K562 (cell line): ENCODE results near the gene DGAT2. TPM values are rescaled to one million over a fixed set of nuclear protein-coding genes. Genes with fewer than 3 reads are reported as not detected.

ENCODE experiments used
- ATAC-seq: fragments of 200-7000 bp; cut with Tn5 transposase; 3 replicates; pipeline ENCODE4 v1.9.1; 2020; ENCODE audit warnings: moderate library complexity
- BruUV-seq: library from RNA; stranded (reverse); fragments of 400-500 nt; replicated peaks from 2 replicates; lab custom pipeline; 2021; lab: Mats Ljungman, UMichigan
- CTCF ChIA-PET: fragments of 300-600 bp; formaldehyde crosslinking; extraction: SDS; loops from one replicate; lab custom pipeline; 2021; ENCODE audit warnings: low intra/inter-chr PET ratio; lab: Yijun Ruan, JAX
- POLR2A ChIA-PET: fragments of 300-600, 350-650 bp; sonication (Branson Sonifier 250); formaldehyde crosslinking; extraction: SDS; loops from one replicate; lab custom pipeline; 2021; ENCODE audit warnings: antibody characterized with exemption, inconsistent platforms; lab: Yijun Ruan, JAX
- DNase-seq, 4 experiments: peaks; one replicate each; pipeline versions ENCODE4 v3.0.0 to v3.0.0-alpha.2; 2011 to 2018; ENCODE audit warnings: low spot score in 3 of 4, mixed read lengths in 3 of 4; ENCODE audit errors: extremely low read depth in 1 of 4
- FAIRE-seq: peaks from 2 replicates; lab custom pipeline; 2011; peaks lifted over from hg19 to GRCh38; lab: Jason Lieb, UNC
- H2AFZ ChIP-seq: 2 replicates; pipeline ENCODE4 v1.6.0; 2011; ENCODE audit warnings: low read depth, low read length, control low read depth, inconsistent platforms
- H3K27ac ChIP-seq: fragments of 200-600 bp; 3 replicates; pipeline ENCODE4 v1.8.0; 2011; ENCODE audit warnings: low read depth, mild to moderate bottlenecking, control low read depth, inconsistent platforms, low read length, moderate library complexity, mixed read lengths; ENCODE audit errors: extremely low read depth
- H3K27me3 ChIP-seq, 2 experiments: fragments of 300-600 bp in 1 of 2; 2 replicates in 1 of 2; 3 replicates in 1 of 2; pipeline versions ENCODE4 v1.6.0 to v1.8.0; 2011; ENCODE audit warnings: inconsistent platforms in 2 of 2, low read length in 2 of 2, mild to moderate bottlenecking in 1 of 2, mixed read lengths in 1 of 2, moderate library complexity in 1 of 2; ENCODE audit not compliant: control insufficient read depth in 2 of 2, insufficient read depth in 2 of 2
- H3K36me3 ChIP-seq: fragments of 300-600 bp; 3 replicates; pipeline ENCODE4 v1.8.0; 2011; ENCODE audit warnings: mild to moderate bottlenecking, low read length, inconsistent platforms; ENCODE audit not compliant: control insufficient read depth, insufficient read depth
- H3K4me1 ChIP-seq, 2 experiments: fragments of 200-600 bp in 1 of 2; replicated peaks in 1 of 2; 2 replicates in 1 of 2; 3 replicates in 1 of 2; pipeline versions ENCODE4 v1.5.1 to v1.8.0; 2011; ENCODE audit warnings: inconsistent platforms in 2 of 2, low read length in 2 of 2, mild to moderate bottlenecking in 1 of 2, mixed read lengths in 1 of 2, moderate library complexity in 1 of 2; ENCODE audit not compliant: control insufficient read depth in 2 of 2, insufficient read depth in 2 of 2
- H3K4me2 ChIP-seq: 2 replicates; pipeline ENCODE4 v1.6.1; 2011; ENCODE audit warnings: low read length, control low read depth, inconsistent platforms, mixed read lengths; ENCODE audit not compliant: insufficient read depth
- H3K4me3 ChIP-seq: fragments of 200-600 bp; sonication (generic), shearing (Covaris generic); 2 replicates; pipeline ENCODE4 v1.5.1; 2016; ENCODE audit warnings: control low read depth, inconsistent platforms
- H3K79me2 ChIP-seq: fragments of 200-600 bp; 3 replicates; pipeline ENCODE4 v1.8.0; 2011; ENCODE audit warnings: low read length, inconsistent platforms; ENCODE audit not compliant: control insufficient read depth, insufficient read depth
- H3K9ac ChIP-seq, 2 experiments: 2 replicates each; pipeline versions ENCODE4 v1.6.0 to v1.6.1; 2011; ENCODE audit warnings: low read depth in 2 of 2, low read length in 2 of 2, control low read depth in 1 of 2, inconsistent platforms in 1 of 2, mild to moderate bottlenecking in 1 of 2, mixed read lengths in 1 of 2; ENCODE audit not compliant: insufficient read depth in 1 of 2
- H3K9me1 ChIP-seq: one replicate; pipeline ENCODE4 v1.6.0; 2011; ENCODE audit warnings: inconsistent platforms, mild to moderate bottlenecking, low read length, moderate library complexity; ENCODE audit not compliant: control insufficient read depth, insufficient read depth
- H3K9me3 ChIP-seq: replicated peaks from 2 replicates; pipeline ENCODE4 v1.5.1; 2011; ENCODE audit warnings: low read depth, low read length, inconsistent platforms; ENCODE audit not compliant: control insufficient read depth, insufficient read depth
- H4K20me1 ChIP-seq: replicated peaks from 2 replicates; pipeline ENCODE4 v1.6.1; 2011; ENCODE audit warnings: low read length, inconsistent platforms, mixed read lengths; ENCODE audit not compliant: control insufficient read depth, insufficient read depth
- ESRRA ChIP-seq: fragments of 450-650 bp; IDR thresholded peaks from 2 replicates; pipeline ENCODE4 v1.6.1; 2014; ENCODE audit warnings: low read depth, mild to moderate bottlenecking, moderate library complexity, borderline replicate concordance
- HNRNPUL1 ChIP-seq: fragments of 200-400 bp; formaldehyde crosslinking; IDR thresholded peaks from 2 replicates; pipeline ENCODE4 v1.6.1; 2017; ENCODE audit warnings: low read length
- SIRT6 ChIP-seq: IDR thresholded peaks from one replicate; pipeline ENCODE4 v1.6.1; 2012; ENCODE audit warnings: low read depth, mild to moderate bottlenecking, control low read depth, inconsistent platforms, low read length, moderate library complexity
- SPI1 ChIP-seq: IDR thresholded peaks from 2 replicates; pipeline ENCODE4 v1.6.1; 2011; ENCODE audit warnings: low read depth, low read length, control low read depth, borderline replicate concordance
- TCF7L2 ChIP-seq: fragments of 150-350 bp; IDR thresholded peaks from 2 replicates; pipeline ENCODE4 v1.6.1; 2016; ENCODE audit warnings: low read depth, mild to moderate bottlenecking, low read length, moderate library complexity
- ZNF143 ChIP-seq: sonication (generic); formaldehyde crosslinking; IDR thresholded peaks from 2 replicates; pipeline ENCODE4 v1.9.0; 2022; ENCODE audit warnings: mild to moderate bottlenecking, missing genetic modification reagents
- ZNF551 ChIP-seq: fragments of 250-450 bp; sonication (Bioruptor Pico); IDR thresholded peaks from 2 replicates; pipeline ENCODE4 v1.5.0; 2021; ENCODE audit warnings: mild to moderate bottlenecking, moderate library complexity
- ZNF586 ChIP-seq: fragments of 450-650 bp; formaldehyde crosslinking; conservative IDR thresholded peaks from 2 replicates; pipeline ENCODE4 v1.4.0; 2020; ENCODE audit warnings: mild to moderate bottlenecking, moderate library complexity
- WGBS: fragments of 100-300 bp; shearing (Covaris generic); methylation state at CpG from one replicate; pipeline ENCODE4 v1.1.6; 2016; ENCODE audit warnings: low coverage, mixed read lengths; ENCODE audit not compliant: insufficient coverage; ENCODE audit errors: missing lambda C conversion rate; 5-methylcytosine and 5-hydroxymethylcytosine counted together
- in situ Hi-C: fragments of 300-500 bp; cut with MboI; formaldehyde crosslinking; loops from 4 replicates; pipeline ENCODE4 v1.15.0; 2018; ENCODE audit warnings: inconsistent platforms, mixed read lengths
- intact Hi-C: fragments of 100-400 bp; cut with micrococcal nuclease; formaldehyde crosslinking; loops from 2 replicates; pipeline ENCODE4 v1.14.2; 2022
- polyA plus RNA-seq, 8 experiments: library from polyadenylated mRNA; depleted of rRNA in 4 of 8; stranded (reverse) in 5 of 8; unstranded in 3 of 8; fragments of >200 nt; fragmentation: Nextera tagmentation in 2 of 8; fragmentation: Illumina TruSeq in 1 of 8; extraction: Ambion mirVana in 2 of 8; extraction: Trizol in 1 of 8; gene quantifications; 2 replicates each; pipeline versions ENCODE4 v1.2.1 to v1.2.3, GENCODE V29; 2011 to 2014; ENCODE audit warnings: inconsistent platforms in 1 of 8, missing spikeins in 1 of 8
- total RNA-seq, 7 experiments: library from RNA; depleted of rRNA in 6 of 7; stranded (reverse); fragments of >200 nt in 6 of 7; fragmentation: Illumina TruSeq in 2 of 7; extraction: Trizol in 2 of 7; gene quantifications; 2 replicates each; pipeline versions ENCODE4 v1.2.1 to v1.2.3, GENCODE V29; 2011 to 2021; ENCODE audit warnings: low replicate concordance in 1 of 7
- TF ChIP-seq, protein P1 (sequence below): fragments of 450-650 bp; formaldehyde crosslinking; IDR thresholded peaks from 2 replicates; pipeline ENCODE4 v1.4.0; 2022; ENCODE audit warnings: missing genetic modification characterization
- TF ChIP-seq, protein P2 (sequence below): fragments of 450-650 bp; IDR thresholded peaks from 2 replicates; pipeline ENCODE4 v1.6.1; 2018; ENCODE audit warnings: mild to moderate bottlenecking, low read depth; ENCODE audit not compliant: partially characterized antibody
- TF ChIP-seq, protein P3 (sequence below): conservative IDR thresholded peaks from 2 replicates; pipeline ENCODE4 v1.6.1; 2011; ENCODE audit warnings: low read depth, mild to moderate bottlenecking, low read length; ENCODE audit not compliant: control insufficient read depth

Gene DGAT2
- total and polyA plus RNA-seq, 9 of the 15 experiments (the other 6 are each of a cell fraction or from before 2014, with no cell fraction given) = 0.68 to 2.8 (median 1.8) TPM

DNA sequence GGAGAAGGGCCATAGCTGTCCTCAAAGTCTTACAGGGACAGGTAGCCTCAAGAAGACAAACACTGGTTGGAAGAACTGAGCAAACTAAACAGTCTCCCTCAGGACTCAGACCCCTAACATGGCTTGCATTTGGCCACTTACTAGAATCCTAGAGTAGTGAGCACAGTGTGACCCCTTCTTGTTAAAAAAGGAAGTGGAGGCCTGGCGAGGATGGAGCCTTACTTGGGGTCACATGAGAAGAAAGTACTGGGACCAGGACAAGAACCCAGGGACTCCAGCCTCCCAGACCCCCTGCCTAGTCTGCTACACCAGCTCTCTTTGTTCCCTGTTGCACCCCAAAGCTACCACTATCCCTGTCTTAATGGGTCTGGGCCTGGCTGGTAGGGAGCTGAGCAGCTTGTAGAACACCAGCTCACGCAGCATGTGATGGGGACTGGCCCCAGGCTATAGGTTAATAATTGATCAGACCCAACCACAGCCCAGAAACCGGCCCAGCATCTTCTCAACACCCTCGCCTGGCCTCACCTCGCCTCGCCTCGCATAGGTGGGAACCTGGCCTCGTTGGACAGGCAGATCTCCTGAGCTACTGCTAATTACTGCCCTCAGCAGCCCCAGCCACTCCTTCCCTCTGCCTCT is 17.6 kb downstream of the DGAT2 start:
- CTCF ChIA-PET = no interaction called here
- H3K27me3 ChIP-seq = no peaks in the 10 kb centered on the region
- POLR2A ChIA-PET = interaction anchor here (0.5 to 1.4 kb wide), 4 partner anchors 11 to 46 kb away, joined by 3 to 4 read pairs (median 3); partner anchors contain the start of gene DGAT2
- H3K4me2 ChIP-seq = no peak overlapping the region
- no peaks in the 10 kb centered on the region for H4K20me1 ChIP-seq
- H3K4me1 ChIP-seq = peaks cover 0 to 2% of the 10 kb centered on the region in 2 experiments; a peak in 1 of 5 replicates
- no peak for DNase-seq
- ATAC-seq = no peak
- TF ChIP-seq SPI1 = peak; percentile 24; the same call in 1 of the 2 replicates
- no peak for TF ChIP-seq ZNF586 (CRISPR knock-in tag)
- H3K36me3 ChIP-seq = no peaks in the 10 kb centered on the region
- H2AFZ ChIP-seq = no peak overlapping the region
- no TSS peak for BruUV-seq
- H3K9me1 ChIP-seq = no peaks in the 10 kb centered on the region
- no peak overlapping the region; a peak in 1 of 4 replicates for H3K9ac ChIP-seq
- no peak for FAIRE-seq
- no peaks in the 10 kb centered on the region for H3K79me2 ChIP-seq
- in situ Hi-C loops = loop anchor here (10.0 kb wide), 1 partner anchor 341 kb away; no protein-coding TSS in a partner anchor
- no peaks in the 10 kb centered on the region for H3K9me3 ChIP-seq
- no peak overlapping the region for H3K27ac ChIP-seq
- intact Hi-C loops = no loop called here
- 24% methylated on average over 8 of the region's 8 CpGs for WGBS
- H3K4me3 ChIP-seq = no peak overlapping the region

DNA sequence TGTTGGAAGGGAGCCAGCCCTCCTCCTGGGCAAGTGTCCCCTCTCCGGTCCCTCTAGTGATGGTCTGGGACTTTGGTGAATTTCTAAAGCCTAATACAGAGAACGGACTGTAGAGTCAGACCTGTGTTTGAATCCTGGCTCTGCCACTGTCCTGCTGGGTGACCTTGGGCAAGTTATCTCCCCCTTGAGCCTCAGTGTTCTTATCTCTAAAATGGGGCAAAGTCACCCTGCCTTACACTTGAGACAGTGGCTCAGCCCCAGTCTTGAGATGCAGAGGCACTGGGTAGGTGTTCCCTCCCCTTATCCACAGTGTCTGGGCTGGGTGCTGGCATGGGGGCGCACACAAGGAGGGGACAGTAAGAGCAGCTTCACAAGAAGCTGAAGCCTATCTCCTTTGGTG is 20.9 kb downstream of the DGAT2 start:
- ChIA-PET POLR2A (no interaction called here), CTCF (no interaction called here)
- Histone ChIP-seq H3K36me3 (no peaks in the 10 kb centered on the region), H3K4me3 (no peak overlapping the region), H3K9ac (no peak overlapping the region), H2AFZ (no peak overlapping the region), H3K4me2 (no peak overlapping the region), H3K27ac (no peak overlapping the region), H3K9me3 (no peaks in the 10 kb centered on the region), H3K9me1 (no peaks in the 10 kb centered on the region), H3K4me1 (no peaks in the 10 kb centered on the region), H4K20me1 (no peaks in the 10 kb centered on the region), H3K79me2 (no peaks in the 10 kb centered on the region), H3K27me3 (no peaks in the 10 kb centered on the region)
- BruUV-seq = no TSS peak
- intact Hi-C loops = no loop called here
- no peak for FAIRE-seq
- in situ Hi-C loops = loop anchor here (10.0 kb wide), 1 partner anchor 345 kb away; no protein-coding TSS in a partner anchor
- WGBS = 15% methylated on average over 3 of the region's 3 CpGs
- no peak for ATAC-seq
- DNase-seq = no peak
- TF ChIP-seq, protein P1, sequence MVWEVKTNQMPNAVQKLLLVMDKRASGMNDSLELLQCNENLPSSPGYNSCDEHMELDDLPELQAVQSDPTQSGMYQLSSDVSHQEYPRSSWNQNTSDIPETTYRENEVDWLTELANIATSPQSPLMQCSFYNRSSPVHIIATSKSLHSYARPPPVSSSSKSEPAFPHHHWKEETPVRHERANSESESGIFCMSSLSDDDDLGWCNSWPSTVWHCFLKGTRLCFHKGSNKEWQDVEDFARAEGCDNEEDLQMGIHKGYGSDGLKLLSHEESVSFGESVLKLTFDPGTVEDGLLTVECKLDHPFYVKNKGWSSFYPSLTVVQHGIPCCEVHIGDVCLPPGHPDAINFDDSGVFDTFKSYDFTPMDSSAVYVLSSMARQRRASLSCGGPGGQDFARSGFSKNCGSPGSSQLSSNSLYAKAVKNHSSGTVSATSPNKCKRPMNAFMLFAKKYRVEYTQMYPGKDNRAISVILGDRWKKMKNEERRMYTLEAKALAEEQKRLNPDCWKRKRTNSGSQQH (CRISPR knock-in tag) = no peak
- TF ChIP-seq ESRRA = peak; percentile 87
- TF ChIP-seq, protein P2, sequence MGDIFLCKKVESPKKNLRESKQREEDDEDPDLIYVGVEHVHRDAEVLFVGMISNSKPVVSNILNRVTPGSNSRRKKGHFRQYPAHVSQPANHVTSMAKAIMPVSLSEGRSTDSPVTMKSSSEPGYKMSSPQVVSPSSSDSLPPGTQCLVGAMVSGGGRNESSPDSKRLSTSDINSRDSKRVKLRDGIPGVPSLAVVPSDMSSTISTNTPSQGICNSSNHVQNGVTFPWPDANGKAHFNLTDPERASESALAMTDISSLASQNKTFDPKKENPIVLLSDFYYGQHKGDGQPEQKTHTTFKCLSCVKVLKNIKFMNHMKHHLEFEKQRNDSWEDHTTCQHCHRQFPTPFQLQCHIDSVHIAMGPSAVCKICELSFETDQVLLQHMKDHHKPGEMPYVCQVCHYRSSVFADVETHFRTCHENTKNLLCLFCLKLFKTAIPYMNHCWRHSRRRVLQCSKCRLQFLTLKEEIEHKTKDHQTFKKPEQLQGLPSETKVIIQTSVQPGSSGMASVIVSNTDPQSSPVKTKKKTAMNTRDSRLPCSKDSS = no peak
- no peak for TF ChIP-seq TCF7L2
- TF ChIP-seq ZNF551 = no peak
- no peak for TF ChIP-seq SIRT6
- TF ChIP-seq, protein P3, sequence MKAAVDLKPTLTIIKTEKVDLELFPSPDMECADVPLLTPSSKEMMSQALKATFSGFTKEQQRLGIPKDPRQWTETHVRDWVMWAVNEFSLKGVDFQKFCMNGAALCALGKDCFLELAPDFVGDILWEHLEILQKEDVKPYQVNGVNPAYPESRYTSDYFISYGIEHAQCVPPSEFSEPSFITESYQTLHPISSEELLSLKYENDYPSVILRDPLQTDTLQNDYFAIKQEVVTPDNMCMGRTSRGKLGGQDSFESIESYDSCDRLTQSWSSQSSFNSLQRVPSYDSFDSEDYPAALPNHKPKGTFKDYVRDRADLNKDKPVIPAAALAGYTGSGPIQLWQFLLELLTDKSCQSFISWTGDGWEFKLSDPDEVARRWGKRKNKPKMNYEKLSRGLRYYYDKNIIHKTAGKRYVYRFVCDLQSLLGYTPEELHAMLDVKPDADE = no peak
- TF ChIP-seq HNRNPUL1 = no peak
- no peak for TF ChIP-seq ZNF143 (CRISPR knock-in tag)
